Neural progenitor cell (in vitro differentiated cells): Measurements from ENCODE around the gene AP5S1. TPM values are rescaled to one million over a fixed set of nuclear protein-coding genes. Genes with fewer than 3 reads are reported as not detected.

Source experiments
- DNase-seq: peaks from one replicate; pipeline ENCODE4 v3.0.0-alpha.2; 2016; ENCODE audit warnings: low spot score
- H2AFZ ChIP-seq: fragments of 200-600 bp; sonication (generic); replicated peaks from 2 replicates; pipeline ENCODE4 v1.6.1; 2016; ENCODE audit warnings: antibody characterized with exemption
- H3F3A ChIP-seq: fragments of 200-600 bp; sonication (generic); 2 replicates; pipeline ENCODE4 v1.6.1; 2016; ENCODE audit warnings: antibody characterized with exemption, low read depth
- H3K27ac ChIP-seq: fragments of 200-600 bp; sonication (generic); 2 replicates; pipeline ENCODE4 v1.5.1; 2016; ENCODE audit warnings: mild to moderate bottlenecking
- H3K27me3 ChIP-seq: fragments of 200-600 bp; sonication (generic); 2 replicates; pipeline ENCODE4 v1.6.1; 2016; ENCODE audit warnings: mild to moderate bottlenecking, moderate library complexity
- H3K36me3 ChIP-seq: fragments of 200-600 bp; sonication (generic); 2 replicates; pipeline ENCODE4 v1.5.1; 2016
- H3K4me1 ChIP-seq: fragments of 200-600 bp; sonication (generic); 2 replicates; pipeline ENCODE4 v1.6.1; 2016; ENCODE audit warnings: mixed run types
- H3K4me2 ChIP-seq: fragments of 200-600 bp; sonication (generic); 2 replicates; pipeline ENCODE4 v1.6.1; 2016
- H3K4me3 ChIP-seq: fragments of 200-600 bp; sonication (generic); 2 replicates; pipeline ENCODE4 v1.5.1; 2016
- H3K79me2 ChIP-seq: fragments of 200-600 bp; sonication (generic); 2 replicates; pipeline ENCODE4 v1.6.1; 2016; ENCODE audit warnings: low read depth
- H3K9ac ChIP-seq: fragments of 200-600 bp; sonication (generic); 2 replicates; pipeline ENCODE4 v1.6.1; 2016
- H3K9me3 ChIP-seq: fragments of 200-600 bp; sonication (generic); 2 replicates; pipeline ENCODE4 v1.5.1; 2016; ENCODE audit warnings: low read depth
- H4K20me1 ChIP-seq: fragments of 200-600 bp; sonication (generic); 2 replicates; pipeline ENCODE4 v1.6.1; 2016; ENCODE audit warnings: low read depth
- H3K27ac Mint-ChIP-seq: 3 replicates; pipeline ENCODE4 v1.8.0; 2021; ENCODE audit warnings: mixed read lengths
- H3K27me3 Mint-ChIP-seq: 2 replicates; pipeline ENCODE4 v1.8.0; 2022; ENCODE audit warnings: low read depth, mild to moderate bottlenecking, inconsistent platforms, moderate library complexity, mixed read lengths; ENCODE audit not compliant: insufficient read depth
- H3K36me3 Mint-ChIP-seq: 3 replicates; pipeline ENCODE4 v1.8.0; 2021; ENCODE audit warnings: mixed read lengths
- H3K4me1 Mint-ChIP-seq: 3 replicates; pipeline ENCODE4 v1.8.0; 2021; ENCODE audit warnings: mixed read lengths
- H3K4me3 Mint-ChIP-seq: 3 replicates; pipeline ENCODE4 v1.8.0; 2021; ENCODE audit warnings: mild to moderate bottlenecking, moderate library complexity, mixed read lengths
- H3K9me3 Mint-ChIP-seq: 3 replicates; pipeline ENCODE4 v1.8.0; 2020; ENCODE audit warnings: mixed read lengths
- EZH2 ChIP-seq: fragments of 200-600 bp; sonication (generic); IDR thresholded peaks from 2 replicates; pipeline ENCODE4 v1.6.1; 2017; ENCODE audit warnings: antibody characterized with exemption, mild to moderate bottlenecking, moderate library complexity
- EZH2phosphoT487 ChIP-seq: fragments of 200-600 bp; sonication (generic); IDR thresholded peaks from 2 replicates; pipeline ENCODE4 v1.6.1; 2017; ENCODE audit warnings: antibody characterized with exemption
- total RNA-seq: library from RNA; depleted of rRNA; stranded (reverse); fragments of >200 nt; gene quantifications from 2 replicates; pipeline ENCODE4 v1.2.3, GENCODE V29; 2015; ENCODE audit warnings: low replicate concordance
- TF ChIP-seq, protein P1 (sequence below): fragments of 200-600 bp; sonication (generic); IDR thresholded peaks from 2 replicates; pipeline ENCODE4 v1.5.1; 2017; ENCODE audit warnings: antibody characterized with exemption, mild to moderate bottlenecking

Gene AP5S1
- total RNA-seq, 1 donor from 2014 or later, result 1.2 TPM

DNA sequence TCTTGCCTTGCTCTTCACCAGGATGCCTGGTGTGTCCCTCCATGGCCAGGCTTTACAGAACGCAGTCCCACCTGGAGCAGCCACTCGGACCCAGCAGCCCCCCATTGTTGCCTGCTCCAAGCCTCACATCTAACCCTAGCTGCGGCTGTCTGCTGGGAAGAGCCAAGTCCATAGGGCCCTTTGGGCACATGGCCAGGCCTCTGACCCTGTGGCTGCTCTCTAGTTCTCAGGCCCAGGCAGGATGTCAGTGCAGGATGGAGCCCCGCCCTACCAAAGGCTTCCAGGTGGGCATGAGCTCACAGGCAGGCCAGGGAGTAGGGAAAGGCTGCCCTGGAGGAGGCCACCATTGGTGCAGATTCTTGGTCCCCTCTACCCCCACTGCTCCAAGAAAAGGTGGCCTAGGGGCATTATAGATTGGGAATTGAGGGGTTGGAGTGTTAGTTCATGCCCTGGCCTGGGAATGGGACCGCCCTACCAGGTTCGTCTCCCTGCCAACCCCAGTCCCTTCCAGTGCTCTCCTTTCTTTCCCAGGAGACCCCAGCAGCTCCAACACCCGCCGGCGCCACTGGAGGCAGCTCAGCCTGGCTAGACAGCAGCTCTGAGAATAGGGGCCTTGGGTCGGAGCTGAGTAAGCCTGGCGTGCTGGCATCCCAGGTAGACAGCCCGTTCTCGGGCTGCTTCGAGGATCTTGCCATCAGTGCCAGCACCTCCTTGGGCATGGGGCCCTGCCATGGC lies 45.0 kb downstream of the AP5S1 start:
- H3K9me3 Mint-ChIP-seq, result no peaks in the 10 kb centered on the region
- Histone ChIP-seq H3K4me1 (no peaks in the 10 kb centered on the region), H4K20me1 (no peaks in the 10 kb centered on the region), H3K4me3 (no peak overlapping the region), H3F3A (no peaks in the 10 kb centered on the region), H3K79me2 (no peaks in the 10 kb centered on the region), H3K9ac (no peak overlapping the region), H3K27ac (no peak overlapping the region), H3K9me3 (no peaks in the 10 kb centered on the region), H3K36me3 (peaks cover 7% of the 10 kb centered on the region), H3K27me3 (no peaks in the 10 kb centered on the region), H2AFZ (no peak overlapping the region), H3K4me2 (no peak overlapping the region)
- peaks cover 5% of the 10 kb centered on the region for H3K27me3 Mint-ChIP-seq
- H3K27ac Mint-ChIP-seq, result no peak overlapping the region
- no peak for DNase-seq
- no peak for TF ChIP-seq EZH2phosphoT487
- no peak for TF ChIP-seq EZH2
- TF ChIP-seq, protein P1, sequence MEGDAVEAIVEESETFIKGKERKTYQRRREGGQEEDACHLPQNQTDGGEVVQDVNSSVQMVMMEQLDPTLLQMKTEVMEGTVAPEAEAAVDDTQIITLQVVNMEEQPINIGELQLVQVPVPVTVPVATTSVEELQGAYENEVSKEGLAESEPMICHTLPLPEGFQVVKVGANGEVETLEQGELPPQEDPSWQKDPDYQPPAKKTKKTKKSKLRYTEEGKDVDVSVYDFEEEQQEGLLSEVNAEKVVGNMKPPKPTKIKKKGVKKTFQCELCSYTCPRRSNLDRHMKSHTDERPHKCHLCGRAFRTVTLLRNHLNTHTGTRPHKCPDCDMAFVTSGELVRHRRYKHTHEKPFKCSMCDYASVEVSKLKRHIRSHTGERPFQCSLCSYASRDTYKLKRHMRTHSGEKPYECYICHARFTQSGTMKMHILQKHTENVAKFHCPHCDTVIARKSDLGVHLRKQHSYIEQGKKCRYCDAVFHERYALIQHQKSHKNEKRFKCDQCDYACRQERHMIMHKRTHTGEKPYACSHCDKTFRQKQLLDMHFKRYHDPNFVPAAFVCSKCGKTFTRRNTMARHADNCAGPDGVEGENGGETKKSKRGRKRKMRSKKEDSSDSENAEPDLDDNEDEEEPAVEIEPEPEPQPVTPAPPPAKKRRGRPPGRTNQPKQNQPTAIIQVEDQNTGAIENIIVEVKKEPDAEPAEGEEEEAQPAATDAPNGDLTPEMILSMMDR, result no peak
- peaks cover 35% of the 10 kb centered on the region for H3K36me3 Mint-ChIP-seq
- H3K4me1 Mint-ChIP-seq, result no peaks in the 10 kb centered on the region
- no peak overlapping the region for H3K4me3 Mint-ChIP-seq

DNA sequence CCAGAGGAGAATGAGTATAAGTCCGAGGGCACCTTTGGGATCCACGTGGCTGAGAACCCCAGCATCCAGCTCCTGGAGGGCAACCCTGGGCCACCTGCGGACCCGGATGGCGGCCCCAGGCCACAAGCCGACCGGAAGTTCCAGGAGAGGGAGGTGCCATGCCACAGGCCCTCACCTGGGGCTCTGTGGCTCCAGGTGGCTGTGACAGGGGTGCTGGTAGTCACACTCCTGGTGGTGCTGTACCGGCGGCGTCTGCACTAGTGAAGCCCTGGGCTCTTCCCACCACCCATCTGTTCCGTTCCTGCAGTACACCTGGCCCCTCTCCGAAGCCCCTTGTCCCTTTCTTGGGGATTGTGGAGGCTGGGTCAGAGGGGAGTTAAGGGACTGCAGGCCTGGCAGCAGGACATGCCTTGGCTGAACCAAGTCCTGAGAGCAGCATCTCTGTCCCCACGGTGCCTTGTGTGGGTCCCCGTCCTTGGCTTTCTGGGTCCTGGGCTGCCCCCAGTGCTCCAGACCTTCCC lies 45.6 kb downstream of the AP5S1 start:
- Histone ChIP-seq H3K27me3 (no peaks in the 10 kb centered on the region), H3K9me3 (no peaks in the 10 kb centered on the region), H3K36me3 (peaks cover 7% of the 10 kb centered on the region), H3K9ac (no peak overlapping the region), H3K4me3 (no peak overlapping the region), H3K27ac (no peak overlapping the region), H3F3A (no peaks in the 10 kb centered on the region), H3K4me2 (no peak overlapping the region), H3K79me2 (no peaks in the 10 kb centered on the region), H2AFZ (no peak overlapping the region), H3K4me1 (no peaks in the 10 kb centered on the region), H4K20me1 (no peaks in the 10 kb centered on the region)
- TF ChIP-seq, protein P1, result no peak
- TF ChIP-seq EZH2phosphoT487 (no peak), EZH2 (no peak)
- H3K36me3 Mint-ChIP-seq, result peaks cover 38% of the 10 kb centered on the region
- H3K27ac Mint-ChIP-seq, result no peak overlapping the region
- no peaks in the 10 kb centered on the region for H3K9me3 Mint-ChIP-seq
- H3K4me3 Mint-ChIP-seq, result no peak overlapping the region
- H3K27me3 Mint-ChIP-seq, result peaks cover 5% of the 10 kb centered on the region
- H3K4me1 Mint-ChIP-seq, result peaks cover 3% of the 10 kb centered on the region
- no peak for DNase-seq

DNA sequence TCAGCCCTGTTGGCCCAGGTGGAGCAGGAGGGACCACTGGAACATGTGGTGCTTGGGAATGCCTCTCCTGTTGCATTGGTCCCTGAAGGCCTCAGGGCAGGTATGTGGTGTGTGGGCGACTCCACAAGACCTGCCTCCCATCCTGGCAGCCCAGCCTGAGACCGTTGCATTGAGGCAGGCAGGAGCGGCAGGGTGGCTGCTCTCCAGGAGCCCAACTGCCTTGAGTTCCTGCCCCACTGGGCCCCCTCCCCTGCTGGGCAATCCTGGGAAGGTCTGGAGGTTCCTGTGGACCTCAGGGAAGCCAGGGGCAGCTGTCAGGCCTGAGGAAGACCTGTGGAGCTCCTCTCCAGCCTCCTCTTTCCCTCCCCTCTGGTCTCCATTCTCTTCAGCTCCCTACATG lies 46.1 kb downstream of the AP5S1 start:
- Histone ChIP-seq H3K4me3 (no peak overlapping the region), H3K36me3 (peaks cover 7% of the 10 kb centered on the region), H3K4me2 (no peak overlapping the region), H3K79me2 (no peaks in the 10 kb centered on the region), H3K9ac (no peak overlapping the region), H3K27ac (no peak overlapping the region), H3F3A (no peaks in the 10 kb centered on the region), H3K4me1 (no peaks in the 10 kb centered on the region), H3K27me3 (no peaks in the 10 kb centered on the region), H3K9me3 (no peaks in the 10 kb centered on the region), H2AFZ (no peak overlapping the region), H4K20me1 (no peaks in the 10 kb centered on the region)
- Mint-ChIP-seq H3K4me3 (no peak overlapping the region), H3K9me3 (no peaks in the 10 kb centered on the region), H3K27me3 (peaks cover 5% of the 10 kb centered on the region), H3K36me3 (peaks cover 34% of the 10 kb centered on the region), H3K27ac (no peak overlapping the region), H3K4me1 (peaks cover 3% of the 10 kb centered on the region)
- TF ChIP-seq, protein P1, result no peak
- TF ChIP-seq EZH2 (no peak), EZH2phosphoT487 (no peak)
- no peak for DNase-seq
